Coronary artery (tissue), 2 donors: ENCODE measurements around the gene NRARP.

Experiments
- DNase-seq: peaks from one replicate; pipeline ENCODE4 v3.0.0-alpha.2; 2017; ENCODE audit warnings: low spot score
- H3K27ac ChIP-seq, 2 donors: fragments of 200-600 bp; sonication (generic); one replicate each; pipeline ENCODE4 v1.5.1; 2016 to 2019
- H3K4me3 ChIP-seq: fragments of 200-600 bp; sonication (generic); 2 replicates; pipeline ENCODE4 v1.5.1; 2016; ENCODE audit warnings: mild to moderate bottlenecking, moderate library complexity
- CTCF ChIP-seq: fragments of 200-600 bp; sonication (generic); IDR thresholded peaks from one replicate; pipeline ENCODE4 v1.5.1; 2019; ENCODE audit warnings: antibody characterized with exemption

Gene NRARP

GRCh38 chr9:137299203-137299565 lies 2.9 kb downstream of the NRARP start:
- peak overlapping the region in 1 of 2 donors; percentile 76 for H3K27ac ChIP-seq
- H3K4me3 ChIP-seq = peak overlapping the region; percentile 69
- no peak for DNase-seq
- no peak for TF ChIP-seq CTCF

GRCh38 chr9:137298401-137299202 lies 3.5 kb downstream of the NRARP start:
- peak overlapping the region; percentile 69 for H3K4me3 ChIP-seq
- no peak for TF ChIP-seq CTCF
- no peak for DNase-seq
- H3K27ac ChIP-seq = peak overlapping the region in 1 of 2 donors; percentile 76

GRCh38 chr9:137297966-137298365 lies 4.1 kb downstream of the NRARP start:
- Histone ChIP-seq H3K4me3 (no peak overlapping the region), H3K27ac (peak overlapping the region; percentile 5 to 76)
- DNase-seq = no peak
- TF ChIP-seq CTCF = no peak

- DNase-seq = no peak
Observed at GRCh38 chr9:137296670-137297664, 5.1 kb downstream of the NRARP start.

GRCh38 chr9:137295849-137296669 lies 6.0 kb downstream of the NRARP start:
- peak overlapping the region in 1 of 2 donors; percentile 76 for H3K27ac ChIP-seq
- TF ChIP-seq CTCF = no peak
- no peak for DNase-seq
- peak overlapping the region; percentile 70 for H3K4me3 ChIP-seq

More at GRCh38 chr9:137296670-137297664, 5.1 kb downstream of the NRARP start:
- TF ChIP-seq CTCF = no peak
- Histone ChIP-seq H3K27ac (peak overlapping the region in 1 of 2 donors; percentile 76), H3K4me3 (peak overlapping the region; percentile 70)

GRCh38 chr9:137295238-137295811 lies 6.7 kb downstream of the NRARP start:
- DNase-seq = no peak
- Histone ChIP-seq H3K27ac (peak overlapping the region in 1 of 2 donors; percentile 76), H3K4me3 (peak overlapping the region; percentile 70)
- no peak for TF ChIP-seq CTCF
